ENCODE data around the gene VIL1. TPM values are rescaled to one million over a fixed set of nuclear protein-coding genes. Genes with fewer than 3 reads are reported as not detected.

The VIL1 gene
- total RNA-seq, 4 donors from 2014 or later: 177 to 541 (median 285) TPM

DNA sequence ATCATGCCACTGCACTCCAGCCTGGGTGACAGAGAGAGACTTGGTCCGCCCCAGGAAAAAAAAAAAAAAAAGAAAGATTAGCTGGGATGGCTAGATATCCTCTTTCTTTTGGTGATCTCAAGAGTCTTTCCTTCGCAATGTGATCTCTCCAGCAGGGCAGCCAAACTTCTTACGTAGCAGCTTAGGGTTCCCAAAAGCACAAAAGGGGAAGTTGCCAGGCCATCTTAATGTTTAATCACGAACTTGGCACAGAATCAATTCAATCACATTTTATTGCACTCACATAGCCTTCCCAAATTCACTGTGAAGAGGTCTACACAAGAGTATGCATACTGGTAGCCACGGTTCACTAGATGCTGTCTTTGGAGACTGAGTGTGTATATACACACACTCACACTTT is 53.1 kb downstream of the VIL1 start:
- no peak overlapping the region for H3K4me3 ChIP-seq
- H3K27me3 ChIP-seq: no peaks in the 10 kb centered on the region
- no peaks in the 10 kb centered on the region for H3K9me3 ChIP-seq
- peaks cover 0 to 10% (median 0%) of the 10 kb centered on the region in 4 donors for H3K4me1 ChIP-seq
- H3K27ac ChIP-seq: no peak overlapping the region
- peaks cover 0 to 22% (median 3%) of the 10 kb centered on the region in 4 donors for H3K36me3 ChIP-seq
- TF ChIP-seq, protein P1, sequence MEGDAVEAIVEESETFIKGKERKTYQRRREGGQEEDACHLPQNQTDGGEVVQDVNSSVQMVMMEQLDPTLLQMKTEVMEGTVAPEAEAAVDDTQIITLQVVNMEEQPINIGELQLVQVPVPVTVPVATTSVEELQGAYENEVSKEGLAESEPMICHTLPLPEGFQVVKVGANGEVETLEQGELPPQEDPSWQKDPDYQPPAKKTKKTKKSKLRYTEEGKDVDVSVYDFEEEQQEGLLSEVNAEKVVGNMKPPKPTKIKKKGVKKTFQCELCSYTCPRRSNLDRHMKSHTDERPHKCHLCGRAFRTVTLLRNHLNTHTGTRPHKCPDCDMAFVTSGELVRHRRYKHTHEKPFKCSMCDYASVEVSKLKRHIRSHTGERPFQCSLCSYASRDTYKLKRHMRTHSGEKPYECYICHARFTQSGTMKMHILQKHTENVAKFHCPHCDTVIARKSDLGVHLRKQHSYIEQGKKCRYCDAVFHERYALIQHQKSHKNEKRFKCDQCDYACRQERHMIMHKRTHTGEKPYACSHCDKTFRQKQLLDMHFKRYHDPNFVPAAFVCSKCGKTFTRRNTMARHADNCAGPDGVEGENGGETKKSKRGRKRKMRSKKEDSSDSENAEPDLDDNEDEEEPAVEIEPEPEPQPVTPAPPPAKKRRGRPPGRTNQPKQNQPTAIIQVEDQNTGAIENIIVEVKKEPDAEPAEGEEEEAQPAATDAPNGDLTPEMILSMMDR (IDR thresholded peaks at IDR 0.05): no peak
- TF ChIP-seq EP300 (IDR thresholded peaks at IDR 0.05; ENCODE audit: low read depth): no peak
- TF ChIP-seq POLR2A (IDR thresholded peaks at IDR 0.05): no peak
- TF ChIP-seq POLR2AphosphoS5 (IDR thresholded peaks at IDR 0.05): no peak
- intact Hi-C loops (cut with DNase I; ENCODE audit: low total_unique reads): no loop called here
- WGBS, 2 donors (ENCODE audit: low coverage in 1 of 2): 63 to 66% methylated on average over 4 to 5 of the region's 5 CpGs
- no peak for DNase-seq
- in situ Hi-C loops (cut with MboI; ENCODE audit: low pct_ligation_motif_present in 1 of 4, low pct_unique_long_range_greater_than_20kb in 1 of 4, low sequenced_read_pairs in 3 of 4): no loop called here

DNA sequence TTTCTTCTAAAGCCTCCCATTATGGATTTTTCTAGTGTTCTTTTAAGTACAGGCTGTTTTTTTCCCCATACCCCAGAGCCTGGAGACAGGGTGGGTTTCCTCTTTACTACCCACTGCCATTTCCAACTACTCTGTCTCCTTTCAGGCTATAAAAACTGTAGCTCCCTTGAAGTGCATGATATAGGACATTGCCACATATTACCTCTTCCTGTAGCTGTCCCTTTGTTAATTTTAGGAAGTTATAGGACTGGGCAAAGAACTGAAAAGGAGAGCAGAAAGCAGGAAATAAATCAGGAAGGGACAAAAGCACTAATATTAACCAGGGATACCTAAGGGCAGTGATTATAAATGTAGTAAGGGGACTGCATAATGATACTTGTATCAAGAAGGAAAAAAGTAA is 54.1 kb downstream of the VIL1 start:
- intact Hi-C loops (cut with DNase I; ENCODE audit: low total_unique reads): no loop called here
- TF ChIP-seq EP300 (IDR thresholded peaks at IDR 0.05; ENCODE audit: low read depth): no peak
- no peak for TF ChIP-seq POLR2AphosphoS5 (IDR thresholded peaks at IDR 0.05)
- TF ChIP-seq, protein P1 (IDR thresholded peaks at IDR 0.05): no peak
- no peak for TF ChIP-seq POLR2A (IDR thresholded peaks at IDR 0.05)
- DNase-seq: no peak
- no peaks in the 10 kb centered on the region for H3K27me3 ChIP-seq
- H3K9me3 ChIP-seq: no peaks in the 10 kb centered on the region
- peaks cover 0 to 16% (median 0%) of the 10 kb centered on the region in 4 donors for H3K4me1 ChIP-seq
- in situ Hi-C loops (cut with MboI; ENCODE audit: low pct_ligation_motif_present in 1 of 4, low pct_unique_long_range_greater_than_20kb in 1 of 4, low sequenced_read_pairs in 3 of 4): no loop called here
- H3K27ac ChIP-seq: no peak overlapping the region
- no peak overlapping the region for H3K4me3 ChIP-seq
- H3K36me3 ChIP-seq: peaks cover 0 to 25% (median 3%) of the 10 kb centered on the region in 4 donors

DNA sequence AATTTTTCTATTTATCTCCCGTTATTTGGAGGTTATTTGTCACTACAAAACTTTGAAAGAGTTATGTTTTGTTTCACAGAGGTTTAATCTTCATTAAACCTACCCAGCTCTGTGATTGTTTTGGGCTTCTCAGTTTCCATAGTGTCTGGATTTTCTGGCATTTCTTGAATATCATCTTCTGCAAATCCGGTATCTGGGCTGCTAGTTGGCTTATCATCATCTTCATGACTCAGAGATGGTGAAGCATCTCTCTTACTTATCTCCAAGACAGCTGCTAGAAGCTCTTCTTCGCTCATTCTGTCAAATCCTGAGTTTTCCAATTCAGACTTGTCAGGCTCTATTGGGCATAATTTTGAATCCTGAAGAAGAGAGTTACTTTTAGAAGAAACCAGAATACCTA is 55.6 kb downstream of the VIL1 start:
- Histone ChIP-seq H3K36me3 (peaks cover 0 to 25% (median 3%) of the 10 kb centered on the region in 4 donors), H3K4me3 (no peak overlapping the region), H3K27ac (no peak overlapping the region), H3K9me3 (no peaks in the 10 kb centered on the region), H3K27me3 (no peaks in the 10 kb centered on the region), H3K4me1 (peaks cover 0 to 16% (median 0%) of the 10 kb centered on the region in 4 donors)
- 76 to 80% methylated on average over 3 of the region's 3 CpGs for WGBS, 2 donors (ENCODE audit: low coverage in 1 of 2)
- intact Hi-C loops (cut with DNase I; ENCODE audit: low total_unique reads): no loop called here
- no peak for DNase-seq
- in situ Hi-C loops (cut with MboI; ENCODE audit: low pct_ligation_motif_present in 1 of 4, low pct_unique_long_range_greater_than_20kb in 1 of 4, low sequenced_read_pairs in 3 of 4): no loop called here
- TF ChIP-seq POLR2A (IDR thresholded peaks at IDR 0.05) (no peak), POLR2AphosphoS5 (IDR thresholded peaks at IDR 0.05) (no peak), EP300 (IDR thresholded peaks at IDR 0.05; ENCODE audit: low read depth) (no peak)
- TF ChIP-seq, protein P1 (IDR thresholded peaks at IDR 0.05): no peak

DNA sequence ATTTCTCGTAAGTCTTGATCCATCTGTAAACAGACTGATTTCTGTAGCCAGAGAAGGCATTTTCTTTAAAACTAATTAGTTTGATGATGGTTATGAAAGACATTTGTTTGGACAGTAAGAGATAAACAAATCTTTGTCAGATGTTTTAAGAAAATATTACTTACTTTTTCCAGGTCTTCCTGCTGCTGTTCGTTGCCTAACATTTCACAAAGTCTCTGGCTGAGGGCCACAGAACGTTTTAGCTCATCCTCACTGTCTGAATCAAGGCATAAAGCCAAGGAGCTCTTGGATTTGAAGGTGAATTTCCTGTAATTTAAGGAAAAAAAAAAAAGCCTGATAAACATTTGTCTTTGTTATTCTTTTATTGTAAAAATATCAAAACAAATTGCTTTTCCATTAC is 57.8 kb downstream of the VIL1 start:
- in situ Hi-C loops (cut with MboI; ENCODE audit: low pct_ligation_motif_present in 1 of 4, low pct_unique_long_range_greater_than_20kb in 1 of 4, low sequenced_read_pairs in 3 of 4) (no loop called here), intact Hi-C loops (cut with DNase I; ENCODE audit: low total_unique reads) (no loop called here)
- peak; percentile 31 for DNase-seq
- Histone ChIP-seq H3K36me3 (peaks cover 0 to 36% (median 3%) of the 10 kb centered on the region in 4 donors), H3K9me3 (no peaks in the 10 kb centered on the region), H3K27me3 (no peaks in the 10 kb centered on the region), H3K4me3 (no peak overlapping the region), H3K4me1 (peaks cover 0 to 13% (median 0%) of the 10 kb centered on the region in 4 donors), H3K27ac (peak overlapping the region; percentile 2 to 56 (median 20))
- TF ChIP-seq EP300 (IDR thresholded peaks at IDR 0.05; ENCODE audit: low read depth) (no peak), POLR2AphosphoS5 (IDR thresholded peaks at IDR 0.05) (no peak), POLR2A (IDR thresholded peaks at IDR 0.05) (no peak)
- TF ChIP-seq, protein P1 (IDR thresholded peaks at IDR 0.05): no peak
- 51 to 56% methylated on average over 3 of the region's 3 CpGs for WGBS, 2 donors (ENCODE audit: low coverage in 1 of 2)
